H1 (cell line): ENCODE measurements around the gene ESYT2. TPM values are rescaled to one million over a fixed set of nuclear protein-coding genes. Genes with fewer than 3 reads are reported as not detected.

Source experiments
- CTCF ChIA-PET: fragments of 300-600 bp; sonication (Branson Sonifier 250); formaldehyde crosslinking; loops from one replicate; lab custom pipeline; 2021; ENCODE audit not compliant: partially characterized antibody; lab: Charles Lee
- POLR2A ChIA-PET: fragments of 300-600 bp; sonication (Branson Sonifier 250); formaldehyde crosslinking; loops from one replicate; lab custom pipeline; 2021; ENCODE audit warnings: inconsistent platforms; ENCODE audit not compliant: partially characterized antibody; lab: Charles Lee
- DNase-seq, 2 experiments: peaks; one replicate each; pipeline versions ENCODE4 v3.0.0 to v3.0.0-alpha.2; 2010 to 2022; ENCODE audit warnings: low spot score in 2 of 2, low read depth in 1 of 2, mixed read lengths in 1 of 2
- FAIRE-seq: peaks from 2 replicates; lab custom pipeline; 2011; peaks lifted over from hg19 to GRCh38; lab: Jason Lieb, UNC
- H2AFZ ChIP-seq: 2 replicates; pipeline ENCODE4 v1.8.1; 2012; ENCODE audit warnings: low read length, inconsistent platforms
- H2AK5ac ChIP-seq: 2 replicates; pipeline ENCODE4 v1.6.1; 2013; ENCODE audit warnings: low read depth, low read length
- H2BK120ac ChIP-seq: replicated peaks from 2 replicates; pipeline ENCODE3; 2013; ENCODE audit warnings: low read depth, low read length, inconsistent platforms
- H2BK12ac ChIP-seq: 2 replicates; pipeline ENCODE4 v1.6.1; 2013; ENCODE audit warnings: low read depth, low read length
- H2BK15ac ChIP-seq: 2 replicates; pipeline ENCODE4 v1.6.1; 2013; ENCODE audit warnings: low read length
- H2BK20ac ChIP-seq: 2 replicates; pipeline ENCODE4 v1.6.1; 2013; ENCODE audit warnings: low read length
- H2BK5ac ChIP-seq: 2 replicates; pipeline ENCODE4 v1.6.1; 2013; ENCODE audit warnings: low read depth, low read length
- H3K14ac ChIP-seq: 2 replicates; pipeline ENCODE4 v1.6.1; 2013; ENCODE audit warnings: inconsistent platforms; ENCODE audit not compliant: insufficient read length
- H3K18ac ChIP-seq: 2 replicates; pipeline ENCODE4 v1.6.1; 2013; ENCODE audit warnings: low read length; ENCODE audit errors: extremely low read depth
- H3K23ac ChIP-seq: 2 replicates; pipeline ENCODE4 v1.6.1; 2013; ENCODE audit warnings: inconsistent platforms; ENCODE audit not compliant: insufficient read length
- H3K23me2 ChIP-seq: 2 replicates; pipeline ENCODE4 v1.6.1; 2013; ENCODE audit warnings: low read depth, low read length
- H3K27ac ChIP-seq: 2 replicates; pipeline ENCODE4 v1.6.1; 2011; ENCODE audit warnings: low read depth, low read length, inconsistent platforms
- H3K27me3 ChIP-seq, 4 experiments: replicated peaks in 1 of 4; 1 replicate in 1 of 4; 2 replicates in 3 of 4; pipeline versions ENCODE4 v1.6.1 to v1.8.1; 2011 to 2013; ENCODE audit warnings: low read length in 3 of 4, mild to moderate bottlenecking in 3 of 4, inconsistent platforms in 2 of 4, mixed read lengths in 2 of 4, moderate library complexity in 1 of 4; ENCODE audit not compliant: control insufficient read depth in 3 of 4, insufficient read depth in 3 of 4; ENCODE audit errors: extremely low read depth in 1 of 4
- H3K36me3 ChIP-seq, 4 experiments: 2 replicates each; pipeline versions ENCODE4 v1.6.1 to v1.8.1; 2011 to 2013; ENCODE audit warnings: mild to moderate bottlenecking in 4 of 4, low read length in 3 of 4, moderate library complexity in 2 of 4, control low read depth in 1 of 4, inconsistent platforms in 1 of 4; ENCODE audit not compliant: insufficient read depth in 4 of 4, control insufficient read depth in 2 of 4
- H3K4ac ChIP-seq: replicated peaks from 2 replicates; pipeline ENCODE3; 2013; ENCODE audit warnings: low read length, low read depth, mixed read lengths, inconsistent platforms; ENCODE audit not compliant: insufficient read length
- H3K4me1 ChIP-seq, 4 experiments: replicated peaks in 1 of 4; 1 replicate in 1 of 4; 2 replicates in 3 of 4; pipeline versions ENCODE4 v1.6.1 to v1.8.1; 2011 to 2013; ENCODE audit warnings: low read length in 3 of 4, inconsistent platforms in 2 of 4, mixed read lengths in 1 of 4; ENCODE audit not compliant: insufficient read depth in 4 of 4, control insufficient read depth in 3 of 4
- H3K4me2 ChIP-seq, 2 experiments: 2 replicates each; pipeline versions ENCODE4 v1.6.1 to v1.8.1; 2011 to 2013; ENCODE audit warnings: low read depth in 2 of 2, low read length in 2 of 2, control low read depth in 1 of 2, inconsistent platforms in 1 of 2, mild to moderate bottlenecking in 1 of 2; ENCODE audit not compliant: insufficient read depth in 1 of 2
- H3K4me3 ChIP-seq, 4 experiments: fragments of 200-600, 300-600 bp in 1 of 4; sonication (generic), shearing (Covaris generic), sonication (Bioruptor Twin) in 1 of 4; 2 replicates each; pipeline versions ENCODE4 v1.5.1 to v1.8.1; 2011 to 2016; ENCODE audit warnings: low read length in 4 of 4, low read depth in 3 of 4, control low read depth in 2 of 4, inconsistent platforms in 2 of 4, mild to moderate bottlenecking in 2 of 4, mixed read lengths in 1 of 4, moderate library complexity in 1 of 4; ENCODE audit not compliant: insufficient read depth in 2 of 4; ENCODE audit errors: extremely low read depth in 1 of 4
- H3K56ac ChIP-seq: replicated peaks from 2 replicates; pipeline ENCODE3; 2013; ENCODE audit warnings: low read depth, mild to moderate bottlenecking, mixed read lengths, low read length, inconsistent platforms; ENCODE audit not compliant: insufficient read length
- H3K79me1 ChIP-seq: 2 replicates; pipeline ENCODE4 v1.6.1; 2013; ENCODE audit warnings: low read depth, low read length, control low read depth
- H3K79me2 ChIP-seq, 2 experiments: 2 replicates each; pipeline versions ENCODE4 v1.6.1 to v1.8.1; 2012 to 2013; ENCODE audit warnings: low read length in 2 of 2, mild to moderate bottlenecking in 2 of 2, inconsistent platforms in 1 of 2; ENCODE audit not compliant: insufficient read depth in 2 of 2, control insufficient read depth in 1 of 2
- H3K9ac ChIP-seq, 4 experiments: replicated peaks in 1 of 4; 1 replicate in 1 of 4; 2 replicates in 3 of 4; pipeline versions ENCODE4 v1.6.1 to v1.8.1; 2011 to 2013; ENCODE audit warnings: low read depth in 3 of 4, low read length in 3 of 4, control low read depth in 2 of 4, mild to moderate bottlenecking in 2 of 4, moderate library complexity in 2 of 4, inconsistent platforms in 1 of 4; ENCODE audit errors: extremely low read depth in 1 of 4
- H3K9me3 ChIP-seq, 2 experiments: 2 replicates each; pipeline versions ENCODE4 v1.6.1 to v1.8.1; 2012 to 2013; ENCODE audit warnings: mild to moderate bottlenecking in 2 of 2, moderate library complexity in 2 of 2, control low read depth in 1 of 2, inconsistent platforms in 1 of 2, low read depth in 1 of 2, low read length in 1 of 2, mixed read lengths in 1 of 2; ENCODE audit not compliant: insufficient read depth in 2 of 2
- H4K20me1 ChIP-seq, 2 experiments: replicated peaks in 1 of 2; 2 replicates each; pipeline versions ENCODE3 to v1.8.1; 2011 to 2013; ENCODE audit warnings: inconsistent platforms in 2 of 2, low read length in 2 of 2, mild to moderate bottlenecking in 1 of 2; ENCODE audit not compliant: insufficient read depth in 2 of 2, control insufficient read depth in 1 of 2
- H4K5ac ChIP-seq: 2 replicates; pipeline ENCODE4 v1.6.1; 2013; ENCODE audit warnings: low read length, low read depth, mixed read lengths, inconsistent platforms; ENCODE audit not compliant: insufficient read length
- H4K8ac ChIP-seq: 2 replicates; pipeline ENCODE4 v1.8.0; 2013; ENCODE audit warnings: mild to moderate bottlenecking, moderate library complexity, low read length, inconsistent platforms; ENCODE audit not compliant: insufficient read depth; ENCODE audit errors: extremely low read depth
- H4K91ac ChIP-seq: replicated peaks from 2 replicates; pipeline ENCODE3; 2013; ENCODE audit warnings: low read length, mixed read lengths, inconsistent platforms; ENCODE audit not compliant: insufficient read length
- FOSL1 ChIP-seq: IDR thresholded peaks from 2 replicates; pipeline ENCODE4 v1.6.1; 2011; ENCODE audit warnings: mild to moderate bottlenecking, low read depth, low read length, moderate library complexity; ENCODE audit not compliant: insufficient read depth
- SRF ChIP-seq: IDR thresholded peaks from 2 replicates; pipeline ENCODE4 v1.6.1; 2011; ENCODE audit warnings: mild to moderate bottlenecking, low read depth, low read length, moderate library complexity
- WGBS, 2 experiments: shearing (Covaris generic) in 1 of 2; methylation state at CpG; one replicate each; pipeline versions ENCODE4 v1.1.6 to v1.1.7; 2013 to 2015; ENCODE audit warnings: low lambda C conversion rate in 2 of 2, mixed read lengths in 2 of 2, inconsistent platforms in 1 of 2, low coverage in 1 of 2, missing lambda C conversion rate in 1 of 2; ENCODE audit not compliant: insufficient replicate concordance in 2 of 2, insufficient coverage in 1 of 2, insufficient read length in 1 of 2; ENCODE audit errors: extremely low coverage in 1 of 2, missing lambda C conversion rate in 1 of 2; 5-methylcytosine and 5-hydroxymethylcytosine counted together
- polyA plus RNA-seq, 7 experiments: library from polyadenylated mRNA; depleted of rRNA in 3 of 7; stranded (reverse) in 5 of 7; unstranded in 2 of 7; fragments of >200 nt in 5 of 7; fragments of 200-250 nt in 2 of 7; gene quantifications; 1 replicate in 5 of 7; 2 replicates in 1 of 7; 4 replicates in 1 of 7; pipeline versions ENCODE4 v1.2.1 to v1.2.3, GENCODE V29; 2011 to 2013; ENCODE audit warnings: missing spikeins in 2 of 7, mixed read lengths in 2 of 7
- total RNA-seq: library from RNA; stranded (reverse); fragmentation: NEBNext Ultra II Directional; extraction: Animal tissue kit (Norgen Biotek cat#: 25700); gene quantifications from 2 replicates; pipeline ENCODE4 v1.2.1, GENCODE V29; 2021

The ESYT2 gene
- total and polyA plus RNA-seq, 2 of the 8 experiments (the other 6 are each of a cell fraction or from before 2014, with no cell fraction given) = 27.0 to 37.5 TPM

DNA sequence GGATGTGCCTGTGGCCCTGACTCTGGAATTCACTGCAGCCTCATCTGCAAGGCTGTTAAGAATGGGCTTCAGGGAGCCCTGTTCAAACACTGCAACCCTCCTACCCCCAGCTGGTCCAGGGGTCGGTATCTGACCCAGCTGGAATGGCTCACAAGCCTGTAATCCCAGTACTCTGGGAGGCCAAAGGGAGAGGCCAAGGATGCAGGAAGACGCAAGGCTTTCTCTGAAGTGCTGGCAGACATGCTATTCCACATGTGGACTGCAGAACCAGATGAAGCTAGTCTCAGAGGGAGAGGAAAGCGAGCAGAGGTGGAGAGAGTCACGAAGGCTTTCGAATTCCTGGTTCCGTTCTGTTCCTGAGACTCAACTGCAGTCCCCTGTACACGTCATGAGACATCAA is 45.0 kb downstream of the ESYT2 start:
- Histone ChIP-seq H3K14ac (no peak overlapping the region), H3K27ac (no peak overlapping the region), H3K23ac (no peak overlapping the region), H3K9ac (no peak overlapping the region), H3K4me2 (no peak overlapping the region), H3K4ac (no peak overlapping the region), H4K8ac (no peak overlapping the region; the same call in 1 of the 2 replicates), H3K4me1 (no peaks in the 10 kb centered on the region), H3K4me3 (no peak overlapping the region), H4K20me1 (peaks cover 0 to 3% of the 10 kb centered on the region in 2 experiments), H3K27me3 (no peaks in the 10 kb centered on the region), H2AFZ (no peak overlapping the region), H3K79me2 (no peaks in the 10 kb centered on the region), H2BK5ac (no peak overlapping the region), H3K79me1 (no peaks in the 10 kb centered on the region), H3K23me2 (no peaks in the 10 kb centered on the region; the same call in 1 of the 2 replicates), H3K18ac (no peak overlapping the region), H2BK20ac (no peak overlapping the region), H2BK120ac (no peak overlapping the region), H2AK5ac (no peak overlapping the region), H4K5ac (no peak overlapping the region), H3K36me3 (peaks cover 3 to 33% (median 25%) of the 10 kb centered on the region in 4 experiments; a peak in 7 of 8 replicates), H2BK12ac (no peak overlapping the region), H4K91ac (no peak overlapping the region), H3K9me3 (peaks cover 12 to 17% of the 10 kb centered on the region in 2 experiments), H2BK15ac (no peak overlapping the region), H3K56ac (no peak overlapping the region)
- ChIA-PET CTCF (interaction anchor here (0.9 to 2.4 kb wide), 9 partner anchors 10 to 97 kb away, joined by 3 to 8 read pairs (median 4); partner anchors contain the start of gene NCAPG2), POLR2A (interaction anchor here (0.5 kb wide), 1 partner anchor 18 kb away, joined by 5 read pairs; no protein-coding TSS in a partner anchor)
- FAIRE-seq (no peak), DNase-seq (peak in 1 of 2 experiments; percentile 37)
- 95% methylated on average over 7 of the region's 7 CpGs; no CpG with 5 or more reads in 1 of the 2 experiments for WGBS, 2 experiments
- no peak for TF ChIP-seq SRF
- TF ChIP-seq FOSL1 = no peak
- TF ChIP-seq, all 59 proteins: peak for 0
